HG02763 (cell line): ENCODE results near the gene ADPRHL1.
"Not testable (repeated sequence)": the region's sequence is repeated elsewhere in the genome, so short reads cannot be mapped to it uniquely, and the experiment has no call there.

ENCODE experiments used
- ATAC-seq: cut with Tn5 transposase; IDR thresholded peaks from one replicate; pipeline ENCODE4 v1.9.1; 2021; ENCODE audit warnings: mild to moderate bottlenecking, moderate library complexity; ENCODE audit not compliant: unreplicated experiment

The ADPRHL1 gene

DNA sequence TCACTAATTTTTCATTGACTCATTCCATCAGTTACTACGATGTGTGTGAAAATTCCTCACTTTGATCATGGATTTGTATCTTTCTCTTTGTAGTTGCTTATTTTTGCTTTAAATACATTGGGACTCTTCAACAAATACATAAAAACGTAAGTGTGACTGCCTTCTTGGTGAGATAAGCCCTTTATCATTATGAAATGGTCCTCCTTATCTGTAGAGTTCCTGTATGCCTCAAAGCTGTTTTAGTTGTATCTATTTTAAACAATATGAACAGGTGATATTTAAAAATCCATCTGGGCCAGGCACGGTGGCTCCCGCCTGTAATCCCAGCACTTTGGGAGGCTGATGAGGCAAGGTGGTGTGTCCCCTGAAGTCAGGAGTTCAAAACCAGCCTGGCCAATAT, 25.9 kb upstream of the ADPRHL1 start:
- ATAC-seq = no peak

DNA sequence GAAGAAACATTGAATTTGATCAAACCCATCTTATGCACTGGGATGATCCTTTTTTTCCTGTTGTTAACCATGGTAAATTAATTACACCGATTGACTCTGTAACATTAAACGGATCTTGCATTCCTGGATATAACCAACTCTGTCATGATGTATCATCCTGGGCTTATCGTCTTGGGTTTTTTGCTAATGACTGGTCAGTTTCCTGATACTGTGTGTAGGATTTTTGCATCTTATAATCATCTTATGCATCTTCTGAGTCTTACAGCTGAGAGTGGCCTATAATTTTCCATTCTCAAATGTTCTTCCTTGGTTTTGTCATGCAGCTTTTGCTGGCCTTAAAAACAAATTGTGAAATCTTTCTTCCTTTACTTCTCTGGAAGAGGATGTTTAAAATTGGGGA, 24.4 kb upstream of the ADPRHL1 start:
- ATAC-seq = no peak

DNA sequence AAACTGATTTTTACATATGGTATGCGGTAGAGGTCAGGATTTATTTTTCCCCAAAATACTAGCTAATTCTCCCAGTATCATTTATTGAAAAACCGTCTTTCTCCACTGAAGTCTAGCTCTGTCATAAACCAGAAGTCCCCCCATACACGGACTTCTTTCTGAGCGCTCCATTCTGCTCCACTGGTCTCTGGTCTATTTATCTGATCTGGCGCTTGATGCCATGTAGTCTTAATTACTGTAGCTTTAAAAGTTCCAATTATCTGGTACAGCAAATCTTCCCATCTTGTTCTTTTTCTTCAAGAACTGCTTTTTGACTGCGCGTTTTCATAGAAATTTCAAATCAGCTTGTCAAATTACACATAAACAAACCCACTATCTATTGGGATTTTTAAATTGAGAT, 23.5 kb upstream of the ADPRHL1 start:
- ATAC-seq = no peak

DNA sequence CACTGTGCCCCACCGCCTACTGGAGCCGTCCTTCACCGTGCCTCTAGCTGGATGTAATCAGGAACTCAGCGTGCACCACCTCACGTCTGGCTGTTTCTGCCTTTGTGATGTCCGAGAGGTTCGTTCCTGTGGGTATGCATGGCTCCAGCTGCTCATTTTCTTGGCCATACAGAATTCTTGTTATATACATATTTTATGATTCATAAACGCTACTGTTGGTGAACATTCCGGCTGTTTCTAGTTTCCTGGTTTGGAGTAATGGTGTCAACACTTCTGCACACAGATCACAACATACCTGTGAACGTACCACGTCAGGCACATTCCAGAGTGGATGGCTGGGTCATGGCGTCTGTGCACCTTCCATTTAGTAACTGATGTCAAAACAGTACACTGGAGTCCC, 22.6 kb upstream of the ADPRHL1 start:
- no peak for ATAC-seq

DNA sequence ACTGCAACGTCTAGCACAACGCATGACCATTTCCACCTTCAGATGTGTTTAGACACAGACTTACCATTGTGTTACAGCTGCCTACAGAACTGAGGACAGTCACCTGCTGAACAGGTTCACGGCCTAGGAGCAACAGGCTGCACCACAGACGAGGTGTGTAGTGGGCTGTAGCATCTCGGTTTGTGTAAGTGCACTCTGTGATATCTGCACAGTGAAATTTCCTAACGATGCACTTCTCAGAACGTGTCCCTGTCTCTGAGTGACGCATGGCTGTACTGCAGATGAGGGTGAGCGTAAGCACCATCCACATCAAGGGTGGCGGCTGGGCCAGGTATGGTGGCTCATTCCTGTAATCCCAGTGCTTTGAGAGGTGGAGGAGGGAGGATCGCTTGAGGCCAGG, 22.0 kb upstream of the ADPRHL1 start:
- no peak for ATAC-seq

DNA sequence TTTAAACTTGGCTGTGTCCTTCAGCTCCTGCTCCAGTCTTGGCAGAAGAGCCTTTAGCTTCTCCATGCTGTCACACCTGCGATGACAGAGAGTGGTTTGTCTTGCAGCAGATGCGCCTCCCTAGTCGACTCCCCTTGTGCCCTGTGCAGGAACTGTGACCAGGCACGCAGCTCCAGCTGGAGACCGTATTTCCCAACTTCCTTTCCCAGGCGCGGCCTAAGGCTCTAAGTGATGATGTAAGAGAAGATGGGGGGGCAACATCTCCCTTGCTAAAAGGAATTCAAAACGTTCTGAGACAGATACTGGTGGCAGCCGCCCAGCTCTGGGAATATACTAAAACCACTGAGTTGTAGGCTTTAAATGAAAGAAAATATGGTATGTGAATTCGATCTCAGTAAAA, 20.9 kb upstream of the ADPRHL1 start:
- no peak for ATAC-seq

DNA sequence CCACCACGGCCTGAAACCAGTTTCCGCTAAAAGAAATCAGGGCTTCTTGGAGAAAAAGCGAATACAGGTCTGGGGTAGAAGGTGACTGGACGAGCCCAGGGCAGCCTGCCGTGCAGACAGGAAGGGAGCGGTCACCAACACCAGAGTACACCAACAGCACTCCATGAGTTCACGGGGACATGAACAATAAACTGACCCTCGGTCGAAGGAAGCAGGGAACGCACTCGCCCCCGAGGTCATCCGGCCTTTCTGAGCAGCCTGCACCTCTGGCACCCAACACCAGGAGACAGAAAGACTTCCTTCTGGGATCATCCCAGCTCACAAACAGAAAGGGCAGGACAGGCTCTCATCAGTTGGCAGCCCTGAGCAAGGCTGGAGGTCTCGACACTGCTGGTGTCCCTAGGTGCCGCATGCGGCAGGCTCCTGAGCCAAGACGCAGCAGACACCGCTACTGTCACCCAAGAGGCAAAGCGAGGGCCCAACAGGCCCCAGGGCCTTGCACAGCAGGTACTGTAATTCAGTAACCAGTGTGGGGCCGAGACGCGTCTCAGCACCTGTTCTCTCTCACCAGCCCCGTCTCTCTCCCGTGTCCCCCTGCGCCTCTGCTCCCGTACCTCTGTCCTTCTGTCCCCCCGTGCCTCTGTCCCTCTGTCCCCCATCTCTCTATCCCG, 19.2 kb upstream of the ADPRHL1 start:
- no peak for ATAC-seq

DNA sequence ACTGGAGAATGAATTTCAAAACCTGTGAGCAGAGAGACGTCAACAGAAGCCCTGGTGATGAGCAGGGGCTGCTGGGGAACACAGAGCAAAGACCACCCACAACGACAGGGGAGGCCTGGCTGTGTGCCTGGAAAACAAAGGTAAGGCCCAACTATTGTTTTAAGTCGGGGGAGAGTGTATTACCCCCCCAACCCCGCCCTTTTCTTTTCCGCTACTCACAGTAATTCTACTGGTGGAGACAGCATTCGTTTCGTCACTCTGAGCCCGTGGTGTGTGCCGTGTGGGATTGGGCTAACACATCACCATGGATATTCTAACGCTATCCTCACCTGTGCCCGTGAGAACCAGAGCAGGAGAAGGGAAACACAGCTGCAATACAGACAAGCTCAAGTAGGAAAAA, 18.6 kb upstream of the ADPRHL1 start:
- no peak for ATAC-seq

DNA sequence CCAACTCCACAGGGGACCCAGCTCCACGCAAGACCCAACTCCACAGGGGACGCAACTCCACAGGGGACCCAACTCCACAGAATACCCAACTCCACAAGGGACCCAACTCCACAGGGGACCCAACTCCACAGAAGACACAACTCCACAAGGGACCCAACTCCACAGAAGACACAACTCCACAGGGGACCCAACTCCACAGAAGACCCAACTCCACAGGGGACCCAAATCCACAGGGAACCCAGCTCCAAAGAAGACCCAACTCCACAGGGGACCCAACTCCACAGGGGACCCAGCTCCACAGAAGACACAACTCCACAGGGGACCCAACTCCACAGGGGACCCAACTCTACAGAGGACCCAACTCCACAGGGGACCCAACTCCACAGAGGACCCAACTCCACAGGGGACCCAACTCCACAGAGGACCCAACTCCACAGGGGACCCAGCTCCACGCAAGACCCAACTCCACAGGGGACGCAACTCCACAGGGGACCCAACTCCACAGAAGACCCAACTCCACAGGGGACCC, 17.4 kb upstream of the ADPRHL1 start:
- not testable (repeated sequence) for ATAC-seq

DNA sequence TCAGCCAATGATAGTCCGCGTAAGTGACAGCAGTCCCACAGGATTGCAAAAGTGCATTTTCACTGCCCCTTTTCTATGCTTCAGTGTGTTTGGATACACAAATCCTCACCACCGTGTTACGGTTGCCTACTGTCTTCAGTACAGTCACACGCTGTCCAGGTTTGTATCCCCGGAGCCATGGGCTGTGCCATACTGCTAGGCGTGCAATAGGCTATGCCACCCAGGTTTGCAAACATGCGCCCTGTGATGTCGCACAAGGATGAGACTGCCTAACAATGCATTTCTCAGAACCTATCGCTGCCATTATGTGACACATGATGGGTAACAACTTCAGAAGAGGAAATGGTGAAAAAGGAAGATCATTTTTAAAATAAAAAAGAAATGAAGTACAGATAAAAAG, 16.8 kb upstream of the ADPRHL1 start:
- ATAC-seq = no peak

DNA sequence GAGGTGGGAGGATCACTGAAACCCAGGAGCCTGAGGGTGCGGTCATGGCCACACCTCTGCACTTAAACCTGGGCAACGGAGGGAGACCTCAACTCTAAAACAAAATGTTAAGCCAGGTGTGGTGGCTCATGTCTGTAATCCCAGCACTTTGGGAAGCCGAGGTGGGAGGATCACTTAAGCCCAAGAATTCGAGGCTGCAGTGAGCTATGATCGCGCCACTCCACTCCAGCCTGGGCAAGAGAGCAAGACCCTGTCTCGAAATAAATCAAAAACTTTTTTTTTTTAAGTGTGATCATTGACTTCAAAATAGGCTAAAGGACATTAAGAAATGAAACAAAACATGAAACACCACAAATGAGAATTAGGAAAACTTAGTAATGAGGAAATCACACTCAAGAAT, 16.3 kb upstream of the ADPRHL1 start:
- no peak for ATAC-seq

DNA sequence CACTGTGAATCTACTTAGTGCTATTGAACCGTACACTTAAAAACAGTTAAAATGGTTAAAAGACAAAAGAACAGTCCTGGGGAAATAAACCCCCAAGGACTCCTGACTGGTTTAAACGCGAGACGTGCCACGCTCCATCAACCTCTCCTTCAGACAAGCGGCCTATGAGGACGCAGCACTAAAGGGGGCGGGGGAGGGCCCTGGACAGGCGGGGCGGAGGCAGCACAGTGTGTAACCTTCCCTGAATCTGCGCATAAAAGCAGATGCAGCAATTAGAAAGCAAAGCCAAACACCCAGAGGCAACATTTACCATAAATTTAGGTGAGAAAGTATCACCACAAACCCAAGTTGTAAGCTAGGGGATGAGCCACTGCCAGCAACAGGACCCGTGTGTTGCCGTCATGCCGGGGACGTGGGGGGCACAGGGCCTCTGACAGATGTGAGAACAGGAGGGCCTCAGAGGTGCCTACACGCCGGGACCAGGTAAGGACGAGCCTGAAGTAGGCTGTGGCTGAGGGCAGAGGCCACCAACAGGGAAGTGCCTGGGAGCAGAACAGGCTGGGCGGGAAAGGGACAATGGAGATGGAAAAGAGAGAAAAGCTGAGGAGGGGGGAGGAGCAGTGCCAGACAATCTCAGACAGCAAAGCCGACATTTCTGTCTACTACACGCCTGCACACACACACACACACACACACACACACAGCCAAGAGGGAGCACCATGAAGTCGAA, 15.3 kb upstream of the ADPRHL1 start:
- no peak for ATAC-seq

DNA sequence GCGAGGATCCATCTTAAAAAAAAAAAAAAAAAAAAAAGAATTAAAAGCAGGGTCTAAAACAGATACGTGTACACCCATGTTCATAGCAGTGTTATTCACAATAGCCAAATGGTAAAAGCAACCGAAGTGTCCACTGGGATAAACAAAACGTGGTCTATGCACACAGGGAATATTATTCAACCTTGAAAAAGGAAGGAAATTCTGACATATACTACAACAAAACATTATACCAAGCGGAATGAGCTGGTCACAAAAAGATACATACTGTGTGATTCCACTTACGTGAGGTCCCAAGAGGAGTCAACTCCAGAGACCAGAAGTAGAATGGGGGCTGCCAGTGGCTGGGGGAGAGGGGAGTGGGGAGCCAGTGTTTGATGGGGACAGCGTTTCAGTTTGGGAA, 14.7 kb upstream of the ADPRHL1 start:
- ATAC-seq = no peak

DNA sequence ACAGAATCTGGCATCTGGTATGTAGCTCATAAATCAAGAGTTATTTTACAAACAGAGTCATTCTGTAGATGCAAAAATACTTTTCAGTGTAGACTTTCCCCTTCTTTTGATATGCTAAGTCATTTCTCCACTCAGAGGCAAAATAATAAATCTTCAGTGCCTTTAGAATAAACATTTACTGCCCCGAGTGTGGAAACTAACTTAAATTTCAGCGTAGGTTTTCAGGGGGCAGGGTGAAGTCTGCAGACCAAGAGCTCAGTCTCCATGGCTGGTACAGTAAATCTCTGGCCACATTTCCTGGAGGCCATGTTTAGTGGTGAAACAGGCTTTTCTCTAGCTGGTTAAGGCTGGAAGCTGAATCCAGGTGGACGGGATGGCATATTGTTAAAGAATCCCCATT, 13.1 kb upstream of the ADPRHL1 start:
- no peak for ATAC-seq

DNA sequence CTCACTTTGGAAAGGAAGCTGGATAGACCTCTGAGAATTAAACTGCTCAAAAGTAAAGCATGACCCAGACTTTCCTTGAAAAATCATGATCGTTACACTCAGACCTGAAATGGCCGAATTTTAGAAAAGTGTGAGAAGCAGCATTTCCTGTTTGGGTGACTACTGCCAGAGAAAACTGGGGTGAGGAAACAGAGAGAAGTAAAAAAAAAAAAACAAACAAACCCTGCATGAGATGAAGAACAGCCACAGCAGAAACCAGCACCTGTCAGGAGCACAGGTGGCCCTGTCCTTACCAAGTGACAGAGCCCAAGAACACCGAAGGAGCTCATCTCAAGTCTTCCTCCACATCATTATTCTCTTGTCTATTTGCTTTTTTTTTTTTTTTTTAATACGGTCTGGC, 12.0 kb upstream of the ADPRHL1 start:
- ATAC-seq = no peak

DNA sequence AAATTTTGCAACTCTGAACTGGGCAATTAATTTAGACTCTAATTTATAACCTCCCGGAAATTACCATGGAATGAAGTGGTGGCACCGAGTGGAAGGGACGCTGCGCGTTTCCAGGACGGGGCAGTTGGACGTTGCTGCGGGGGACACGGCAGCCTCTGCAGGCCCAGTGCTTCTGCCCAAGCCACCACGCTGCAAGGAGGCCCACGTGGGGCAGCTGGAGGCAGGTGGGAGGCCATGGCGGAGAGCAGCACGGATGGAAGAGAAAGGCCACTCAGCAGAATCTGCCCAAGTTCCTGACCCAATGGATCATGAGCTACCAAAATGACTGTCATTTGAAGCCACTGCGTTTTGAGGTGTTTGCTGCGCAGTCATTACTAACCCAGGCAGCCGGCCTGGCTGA, 11.2 kb upstream of the ADPRHL1 start:
- no peak for ATAC-seq

DNA sequence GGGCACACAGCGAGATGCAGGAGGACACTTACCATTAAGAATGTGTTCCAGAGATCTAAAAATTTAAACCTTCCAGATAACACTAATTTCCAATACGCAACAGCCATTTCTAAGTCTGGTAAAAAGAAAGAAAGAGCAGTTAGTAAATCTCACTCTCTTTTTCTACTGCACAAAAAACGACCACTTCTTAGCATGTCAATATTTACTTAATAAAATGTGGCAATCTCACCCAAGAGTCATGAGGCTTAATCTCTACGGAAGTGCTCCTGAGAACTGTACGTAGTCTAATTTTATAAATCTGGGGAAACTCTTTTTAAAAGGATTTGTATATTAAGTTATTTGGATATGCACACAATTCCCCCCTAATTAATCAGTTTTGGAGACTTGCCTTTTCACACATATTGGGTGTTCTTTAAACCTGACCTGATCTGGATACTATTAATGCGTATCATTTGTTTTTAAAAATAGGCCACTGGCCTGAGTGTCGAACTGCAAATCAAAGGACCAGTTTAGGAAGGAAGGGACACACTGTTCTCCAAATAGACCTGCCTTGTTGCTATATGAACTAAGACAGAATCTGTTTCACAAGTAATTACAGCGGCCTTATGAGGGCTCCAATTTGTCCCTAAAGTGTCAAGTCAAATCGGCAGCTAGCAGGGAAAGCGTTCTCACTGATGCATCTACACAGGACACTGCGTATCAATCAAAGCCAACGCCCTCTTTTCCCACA, 7.9 kb upstream of the ADPRHL1 start:
- ATAC-seq = no peak

DNA sequence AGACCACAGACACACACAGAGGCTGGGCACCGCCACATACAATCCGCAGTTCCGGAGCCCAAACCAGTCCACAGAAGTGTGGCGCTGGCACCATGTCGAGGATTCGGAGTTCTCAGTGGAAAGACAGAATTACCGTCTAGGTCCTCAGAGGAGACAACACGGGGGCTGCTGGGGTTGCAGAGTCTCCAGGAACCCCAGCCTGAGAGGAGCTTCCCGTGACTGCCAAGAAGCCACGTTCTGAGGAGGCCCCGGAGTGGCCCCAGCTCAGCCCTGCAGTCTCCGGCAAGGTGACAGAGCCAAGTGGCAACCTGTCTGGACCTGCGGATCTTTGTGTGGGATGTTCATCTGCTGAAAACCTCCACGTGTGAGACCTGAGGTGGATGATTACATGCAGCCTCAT, 7.3 kb upstream of the ADPRHL1 start:
- no peak for ATAC-seq

DNA sequence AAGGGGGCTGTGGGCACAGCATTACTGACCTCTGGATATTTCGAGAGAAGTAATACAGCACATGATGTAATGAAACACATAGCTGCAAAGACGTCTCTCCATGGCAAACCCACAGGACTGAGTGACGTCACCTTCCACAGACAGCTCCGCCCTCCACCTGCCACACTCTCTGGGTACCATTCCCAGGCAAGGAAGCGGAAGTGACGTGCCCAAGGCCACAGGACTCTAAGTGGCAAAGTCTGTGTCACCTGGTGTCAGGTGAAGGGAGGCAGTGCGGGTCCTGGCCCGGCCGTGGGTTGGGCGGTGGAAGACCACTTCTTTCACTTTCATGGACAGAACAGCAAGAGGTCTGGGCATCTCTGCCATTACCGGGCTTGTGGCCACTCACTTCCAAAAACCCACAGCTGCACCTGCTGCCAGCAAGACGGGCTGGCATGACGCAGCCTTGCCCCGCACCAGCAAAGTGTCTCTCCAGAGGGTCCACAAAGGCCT, 6.8 kb upstream of the ADPRHL1 start:
- ATAC-seq = no peak

DNA sequence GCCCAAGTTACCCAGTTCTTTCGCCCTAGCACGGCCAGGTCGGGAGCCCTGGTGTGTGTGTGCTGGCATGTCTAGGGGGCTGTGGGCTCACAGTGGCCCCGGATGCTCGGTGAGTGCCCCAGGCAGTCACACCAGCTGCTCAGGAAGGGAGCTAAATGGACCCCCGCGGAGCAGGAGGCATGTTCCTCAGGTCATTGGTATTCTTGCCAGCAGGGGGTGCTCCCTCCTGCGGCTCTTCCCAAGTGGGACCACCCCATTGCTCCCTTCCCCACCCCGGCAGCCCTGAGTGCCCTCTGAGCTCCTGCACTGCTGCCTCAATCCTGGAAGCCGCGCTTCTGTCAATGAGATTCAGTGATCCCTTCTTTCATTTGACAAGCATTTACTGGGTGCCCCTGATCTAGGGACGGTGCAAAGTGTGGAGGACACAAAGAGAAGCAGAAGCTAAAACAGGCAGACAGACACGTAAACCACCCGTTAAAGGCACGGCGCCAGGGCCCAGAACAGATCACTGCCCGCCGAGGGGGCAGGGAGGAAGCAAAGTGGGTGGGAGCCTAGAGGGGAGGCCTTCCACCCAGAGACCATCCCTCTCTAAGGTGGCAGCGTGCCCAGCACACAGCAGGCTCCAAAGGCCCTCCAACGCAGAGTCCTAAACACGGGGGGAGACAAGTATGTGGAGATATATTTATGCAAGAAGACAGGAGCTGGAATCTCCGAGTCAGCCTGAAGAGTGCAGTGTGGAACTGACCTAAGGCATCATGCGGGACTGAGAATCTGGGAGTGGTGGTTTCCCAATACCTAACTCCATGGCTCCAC, 5.2 kb upstream of the ADPRHL1 start:
- no peak for ATAC-seq

DNA sequence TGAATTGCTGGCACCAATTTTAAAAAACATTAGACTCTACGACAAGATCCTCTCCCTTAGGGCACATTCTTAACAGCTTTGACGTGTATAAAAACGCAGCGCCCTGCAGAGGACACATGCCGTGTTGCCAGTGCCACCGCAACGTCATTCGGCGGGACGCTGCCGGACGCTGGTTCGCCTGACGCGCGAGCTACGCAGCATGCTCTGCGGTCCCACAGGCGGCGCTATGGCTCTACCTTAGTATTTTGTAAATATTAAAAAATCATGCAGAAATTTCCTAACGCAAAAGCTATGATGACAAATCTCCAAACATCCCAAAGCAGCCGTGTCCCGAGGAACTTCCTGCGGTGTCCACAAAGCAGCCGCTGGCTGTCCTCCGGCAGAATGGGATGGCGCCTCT, 4.2 kb upstream of the ADPRHL1 start:
- no peak for ATAC-seq
